ENCODE data around the gene PANX2. TPM values are rescaled to one million over a fixed set of nuclear protein-coding genes. Genes with fewer than 3 reads are reported as not detected.

The PANX2 gene
- 4.7 TPM for total RNA-seq

GRCh38 chr22:50170453-50171318, at the start of gene PANX2:
Gene PANX2, plus strand, starts transcription at chr22:50170731. Its CDS starts 0 bp downstream, at chr22:50170731.

GRCh38 chr22:50185375-50186087, 15.0 kb downstream of the PANX2 start, which contains the start of gene TRABD:
Gene TRABD, plus strand, starts transcription at chr22:50185913. Its CDS starts 7,148 bp downstream, at chr22:50193061.

DNA sequence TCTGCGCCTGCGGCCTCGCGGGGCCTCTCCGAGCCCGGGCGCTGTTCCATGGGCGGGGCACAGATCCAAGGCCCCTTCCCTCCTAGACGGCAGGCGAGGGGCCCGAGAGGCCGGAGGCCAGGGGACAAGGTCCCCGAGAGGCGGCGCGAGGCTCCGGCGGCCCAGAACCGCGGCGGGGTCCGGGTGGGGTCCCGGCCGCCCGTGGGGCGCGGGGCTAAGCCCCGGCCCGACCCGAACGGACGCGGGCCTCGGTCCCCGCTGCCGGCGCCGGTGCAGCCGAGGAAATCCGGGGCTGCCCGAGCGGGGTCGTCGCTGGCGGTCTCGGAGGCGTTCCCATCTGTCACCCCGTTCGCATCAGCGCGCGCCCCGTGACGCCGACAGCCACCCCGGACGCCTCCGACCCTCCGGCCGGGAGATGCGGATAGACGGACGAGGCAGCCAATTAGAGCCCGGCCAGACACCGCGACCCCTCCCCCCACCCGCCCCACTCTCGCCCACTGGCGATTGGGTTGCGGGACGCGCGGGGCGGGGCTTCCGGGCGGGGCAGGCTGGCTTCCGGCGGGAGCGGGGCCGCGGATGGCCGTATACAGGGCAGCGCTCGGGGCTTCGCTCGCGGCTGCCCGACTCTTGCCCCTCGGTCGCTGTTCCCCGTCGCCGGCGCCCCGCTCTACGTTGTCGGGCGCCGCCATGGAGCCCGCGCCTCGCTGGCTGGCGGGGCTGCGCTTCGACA, 30.1 kb downstream of the PANX2 start, which contains the start of gene SELENOO:
TSS of gene SELENOO (plus strand) at position 551 of the 730 bp plus-strand sequence. CDS start at position 577, 26 bp downstream.

Other genes with a start within 250 kb of the PANX2 start
- 12.2 TPM for gene PIM3, start 210.0 kb upstream of the PANX2 start, total RNA-seq
- gene IL17REL, start 158.0 kb upstream of the PANX2 start, total RNA-seq: 0.31 TPM
- gene TTLL8, start 112.4 kb upstream of the PANX2 start, total RNA-seq: not detected
- gene MLC1, start 85.3 kb upstream of the PANX2 start, total RNA-seq: 23.8 TPM
- gene MOV10L1, start 80.7 kb upstream of the PANX2 start, total RNA-seq: 1.9 TPM
- gene TRABD, start 15.2 kb downstream of the PANX2 start, total RNA-seq: 5.9 TPM
- 13.8 TPM for gene SELENOO, start 30.3 kb downstream of the PANX2 start, total RNA-seq
- 83.9 TPM for gene TUBGCP6, start 74.3 kb downstream of the PANX2 start, total RNA-seq
- 51.6 TPM for gene HDAC10, start 80.5 kb downstream of the PANX2 start, total RNA-seq
- gene MAPK12, start 91.0 kb downstream of the PANX2 start, total RNA-seq: 28.8 TPM
- gene MAPK11, start 99.6 kb downstream of the PANX2 start, total RNA-seq: 41.6 TPM
- 87.6 TPM for gene PLXNB2, start 136.9 kb downstream of the PANX2 start, total RNA-seq
- gene DENND6B, start 156.3 kb downstream of the PANX2 start, total RNA-seq: 26.0 TPM
- gene PPP6R2, start 172.6 kb downstream of the PANX2 start, total RNA-seq: 98.9 TPM